GM19395 (cell line): ENCODE measurements around the gene DOCK2.
"Not testable (repeated sequence)": the region's sequence is repeated elsewhere in the genome, so short reads cannot be mapped to it uniquely, and the experiment has no call there.

Experiments
- ATAC-seq: cut with Tn5 transposase; IDR thresholded peaks from one replicate; pipeline ENCODE4 v1.9.1; 2021; ENCODE audit warnings: mild to moderate bottlenecking, moderate library complexity; ENCODE audit not compliant: unreplicated experiment

The DOCK2 gene

DNA sequence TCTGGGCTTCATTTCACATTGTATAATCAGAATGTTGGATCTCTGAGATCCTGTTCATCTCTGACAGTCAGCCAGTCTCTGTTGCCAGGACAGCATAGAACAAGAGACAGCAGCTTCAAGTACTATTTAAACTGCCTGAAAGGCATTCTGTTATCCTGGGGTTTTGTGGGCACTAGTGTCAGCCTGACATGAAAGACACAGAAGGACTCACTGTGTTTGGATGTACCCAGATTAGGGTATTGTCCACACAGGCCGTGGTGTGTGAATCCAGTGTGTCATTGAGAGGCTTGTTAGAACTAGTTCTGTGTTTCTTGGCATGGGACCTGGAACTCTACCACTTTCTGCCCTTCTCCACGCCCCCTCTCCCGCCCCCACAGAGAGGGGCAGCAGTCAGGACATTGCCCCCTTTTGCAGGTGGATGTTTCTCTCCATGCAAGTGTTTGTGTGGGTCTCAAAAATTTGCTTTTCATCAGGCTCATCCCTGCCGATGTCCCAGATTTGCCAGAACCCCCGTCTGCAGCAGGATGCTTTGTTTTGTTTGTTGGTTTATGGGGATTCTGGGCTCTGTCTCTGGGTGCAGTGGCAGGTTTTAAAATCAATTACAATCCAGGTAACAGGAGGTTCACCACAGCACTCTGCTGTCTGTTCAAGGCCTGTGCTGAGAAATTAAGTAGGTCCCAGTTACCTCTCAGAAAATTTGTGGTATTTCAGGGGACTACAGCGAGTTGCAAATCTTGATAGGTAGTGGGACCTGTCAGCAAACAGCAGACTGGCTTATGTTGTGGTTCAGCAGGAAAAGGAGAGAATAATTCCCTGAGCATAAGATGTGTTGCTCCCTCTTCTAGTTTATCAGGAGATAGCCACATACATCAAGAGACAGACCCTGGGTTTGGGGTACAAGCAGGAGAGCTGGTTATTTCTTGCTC lies 144.6 kb downstream of the DOCK2 start:
- no peak for ATAC-seq

GRCh38 chr5:169785771-169786618 lies 148.9 kb downstream of the DOCK2 start:
- no peak for ATAC-seq

DNA sequence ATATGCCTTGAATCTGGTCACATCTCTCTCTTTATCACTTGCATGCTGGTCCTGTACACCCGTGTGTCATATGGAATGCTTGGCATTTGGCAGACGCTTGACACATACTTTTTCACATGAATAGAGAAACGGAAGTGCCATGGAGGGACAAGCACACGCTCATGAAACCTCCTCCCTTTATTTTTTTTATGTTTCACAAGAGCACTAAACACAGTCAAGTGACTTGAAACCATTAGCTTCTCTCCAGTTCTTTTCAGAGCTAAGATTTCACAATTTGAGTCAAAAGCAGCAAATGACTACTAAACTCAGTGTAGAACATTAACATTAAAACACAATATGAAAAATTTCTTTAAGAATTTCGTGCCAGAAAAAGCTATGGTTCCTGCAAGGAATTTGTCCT lies 151.1 kb downstream of the DOCK2 start:
- no peak for ATAC-seq

GRCh38 chr5:169789417-169789940 lies 152.4 kb downstream of the DOCK2 start:
- ATAC-seq = no peak

DNA sequence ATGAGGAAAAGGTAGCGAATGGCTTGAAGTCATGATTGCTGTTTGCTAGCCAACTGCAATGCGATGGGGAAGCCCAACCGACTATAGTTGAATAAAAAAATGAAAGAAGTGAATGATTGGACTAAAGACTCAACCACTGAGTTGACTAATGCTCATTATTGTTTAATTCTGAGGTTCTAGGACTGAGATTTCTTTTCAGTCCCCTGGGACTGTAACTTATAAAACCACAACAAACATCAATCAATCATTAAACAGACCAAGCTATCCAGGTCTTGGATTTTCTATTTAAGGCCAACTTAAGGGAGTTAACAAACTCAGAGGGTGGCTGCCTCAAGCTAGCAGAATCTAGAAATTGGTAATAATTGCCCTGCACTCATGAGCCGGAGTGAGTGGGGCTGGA lies 154.2 kb downstream of the DOCK2 start:
- ATAC-seq = no peak

DNA sequence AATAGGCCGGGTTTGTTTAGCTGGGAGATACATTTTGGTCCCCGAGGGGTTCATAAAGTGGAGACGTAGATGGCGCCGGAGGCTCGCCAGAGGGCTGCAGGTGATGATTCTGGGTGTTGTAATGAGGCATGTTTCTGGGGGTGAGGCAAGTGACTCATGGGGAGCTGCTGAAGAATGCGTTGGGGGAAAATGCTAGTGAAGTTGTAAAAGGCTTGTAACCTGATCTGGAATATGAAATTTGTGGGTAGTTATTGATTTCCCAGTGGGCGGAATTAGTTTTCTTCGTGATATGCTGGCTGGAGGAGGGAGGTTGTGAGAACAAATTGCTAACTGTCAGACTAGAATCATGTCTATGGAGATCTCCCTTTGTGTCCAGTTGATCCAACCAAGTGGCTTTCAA lies 158.3 kb downstream of the DOCK2 start:
- ATAC-seq = no peak

GRCh38 chr5:169796731-169797130 lies 159.7 kb downstream of the DOCK2 start:
- ATAC-seq = no peak

DNA sequence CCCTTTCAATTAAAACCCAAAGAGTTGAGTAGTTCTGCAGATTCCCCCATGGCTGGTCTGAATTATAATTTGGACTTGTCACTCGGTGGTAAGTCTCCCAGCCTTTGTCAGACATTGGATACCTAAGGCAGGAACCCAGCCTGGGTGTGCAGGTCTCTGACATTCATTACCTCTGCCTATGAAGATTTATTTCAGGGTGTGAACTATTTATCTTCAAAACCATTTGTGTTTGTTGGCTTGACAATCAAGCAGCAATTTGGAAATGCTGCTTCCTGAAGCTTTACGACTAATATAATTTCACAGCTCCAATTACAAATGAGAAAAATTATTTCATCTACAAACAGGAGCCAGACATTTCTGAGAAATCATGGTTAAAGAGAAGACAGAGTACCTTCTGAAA lies 160.5 kb downstream of the DOCK2 start:
- no peak for ATAC-seq

- no peak for ATAC-seq
Observed at GRCh38 chr5:169798438-169798837, 161.4 kb downstream of the DOCK2 start.

- no peak for ATAC-seq
Observed at GRCh38 chr5:169798906-169799660, 162.0 kb downstream of the DOCK2 start.

DNA sequence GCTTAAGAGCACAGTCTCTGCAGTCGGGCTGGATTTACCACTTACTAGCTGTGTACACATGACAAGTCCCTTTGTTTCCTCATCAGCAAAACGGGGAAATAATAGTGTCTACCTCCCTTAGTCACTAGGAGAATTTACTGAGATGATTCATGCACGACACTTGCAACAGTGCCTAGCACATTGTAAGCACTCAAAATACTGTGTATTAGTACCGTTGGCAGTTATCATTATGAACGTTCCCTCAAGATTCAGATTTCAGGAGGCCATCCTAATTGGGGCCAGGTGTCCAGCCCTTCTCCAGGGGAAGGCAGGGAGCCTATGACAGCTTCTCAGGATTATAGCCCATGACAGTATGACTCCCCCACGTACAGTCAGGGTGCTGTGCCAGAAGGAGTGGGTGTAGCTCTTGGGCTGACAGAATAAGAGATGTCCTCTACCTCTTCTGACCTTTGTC lies 164.3 kb downstream of the DOCK2 start:
- ATAC-seq = no peak

DNA sequence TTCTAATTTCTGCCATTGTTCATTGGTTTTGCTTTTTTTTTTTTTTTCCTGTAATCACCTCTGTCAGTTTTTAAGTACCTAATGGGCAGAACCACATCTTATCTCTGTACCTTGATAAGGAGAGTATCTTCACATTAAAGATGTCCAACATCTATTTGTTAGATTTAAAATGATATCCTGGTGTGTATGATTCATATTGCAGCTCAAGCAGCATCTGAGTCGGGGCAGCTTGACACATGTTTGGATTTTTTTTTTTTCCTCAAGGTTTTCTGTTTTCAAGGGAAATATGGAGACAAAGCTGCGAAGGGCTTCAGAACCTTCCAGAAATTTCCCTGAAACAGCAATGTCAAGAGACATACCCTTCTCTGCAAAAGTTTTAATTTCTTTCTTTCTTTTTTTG lies 164.7 kb downstream of the DOCK2 start:
- no peak for ATAC-seq

- ATAC-seq = no peak
Observed at GRCh38 chr5:169803077-169803981, 166.3 kb downstream of the DOCK2 start.

DNA sequence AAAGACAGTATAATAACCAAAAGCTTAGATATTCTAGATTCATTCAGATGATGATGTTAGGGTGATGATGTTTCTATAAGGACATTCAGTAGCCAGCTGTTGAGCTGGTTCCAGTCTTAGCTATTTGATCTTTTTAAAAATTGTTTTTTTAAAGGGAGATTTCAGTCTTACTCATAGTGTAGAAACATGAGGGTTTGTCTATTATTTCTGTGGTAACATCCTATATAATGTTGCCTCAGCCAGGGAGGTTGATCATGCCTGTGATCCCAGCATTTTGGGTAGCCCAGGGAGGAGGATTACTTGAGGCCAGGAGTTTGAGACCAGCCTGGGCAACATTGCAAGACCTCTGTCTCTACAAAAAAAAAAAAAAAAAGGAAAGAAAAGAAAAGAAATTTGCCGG lies 167.8 kb downstream of the DOCK2 start:
- no peak for ATAC-seq

GRCh38 chr5:169805527-169805934 lies 168.5 kb downstream of the DOCK2 start:
- ATAC-seq = peak; percentile 83

DNA sequence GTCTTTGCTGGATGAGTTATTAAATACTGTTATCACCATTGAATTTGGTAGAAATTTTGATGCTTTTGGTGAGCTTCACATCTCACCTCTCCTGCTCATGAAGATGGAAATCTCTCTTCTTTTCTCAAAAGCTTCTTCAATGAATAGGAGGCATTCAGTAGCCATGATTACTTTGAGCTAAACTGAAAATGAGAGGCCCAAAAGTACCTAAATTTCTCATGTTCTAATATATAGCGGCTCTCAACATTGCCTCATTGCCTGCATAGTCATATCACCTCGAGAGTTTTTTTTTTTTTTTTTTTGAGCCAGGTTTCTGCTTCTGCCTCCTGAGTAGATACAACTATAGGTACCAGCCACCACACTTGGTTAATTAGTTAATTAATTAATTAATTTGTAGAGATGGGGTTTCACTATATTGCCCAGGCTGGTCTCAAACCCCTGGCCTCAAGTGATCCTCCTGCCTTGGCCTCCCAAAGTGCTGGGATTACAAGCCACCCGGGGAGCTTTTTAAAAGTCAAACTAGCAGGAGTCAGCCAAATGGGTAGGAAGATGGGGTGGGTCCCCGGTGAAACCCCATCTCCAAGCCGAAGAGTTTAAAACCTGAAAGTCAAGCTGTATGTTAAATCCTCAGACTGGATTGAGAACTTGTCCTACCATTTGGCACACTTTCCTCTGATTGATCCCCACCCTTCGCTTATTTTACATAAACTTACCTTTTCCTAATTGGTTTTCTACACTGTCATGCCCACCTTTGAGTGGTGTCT lies 169.0 kb downstream of the DOCK2 start:
- peak; percentile 66 for ATAC-seq

GRCh38 chr5:169808118-169808581 lies 171.1 kb downstream of the DOCK2 start:
- ATAC-seq = no peak

GRCh38 chr5:169808880-169809279 lies 171.8 kb downstream of the DOCK2 start:
- ATAC-seq = not testable (repeated sequence)

DNA sequence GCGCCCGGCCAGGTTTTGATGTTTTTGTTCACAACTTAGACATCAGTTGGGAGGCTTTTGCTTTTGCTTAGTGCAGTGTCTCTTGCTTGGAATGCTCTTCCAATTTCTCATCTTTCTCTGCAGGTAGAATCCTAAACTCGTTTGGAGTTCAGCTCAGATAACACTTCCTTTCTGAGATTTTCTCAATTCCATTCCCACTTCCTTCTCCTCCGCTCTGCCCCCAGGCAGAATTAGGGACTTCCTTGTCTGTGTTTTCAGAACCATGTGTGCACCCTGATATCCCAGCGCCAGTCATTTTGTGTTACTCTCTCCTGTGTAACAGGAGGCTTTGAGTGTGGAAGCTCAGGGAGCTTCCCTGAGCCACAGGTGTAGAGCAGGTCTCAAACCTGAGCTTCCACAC lies 172.2 kb downstream of the DOCK2 start:
- ATAC-seq = no peak
